Neural cell (in vitro differentiated cells): Measurements from ENCODE around the gene CPEB4. TPM values are rescaled to one million over a fixed set of nuclear protein-coding genes. Genes with fewer than 3 reads are reported as not detected.

Experiments
- H2AFZ ChIP-seq: fragments of 200-600, 300-800 bp; sonication (generic), shearing (Covaris generic); 2 replicates; pipeline ENCODE4 v1.6.0; 2014; ENCODE audit warnings: low read depth, mild to moderate bottlenecking, antibody characterized with exemption, low read length, moderate library complexity
- H3F3A ChIP-seq: fragments of 200-600 bp; shearing (Covaris generic); 2 replicates; pipeline ENCODE4 v1.6.1; 2016; ENCODE audit warnings: mild to moderate bottlenecking, moderate library complexity, mixed read lengths, antibody characterized with exemption, low read length; ENCODE audit not compliant: insufficient read depth, poor library complexity, severe bottlenecking
- H3K27ac ChIP-seq: fragments of 200-600, 300-800 bp; sonication (generic), shearing (Covaris generic); 2 replicates; pipeline ENCODE4 v1.5.1; 2014; ENCODE audit warnings: mild to moderate bottlenecking, low read length, moderate library complexity
- H3K27me3 ChIP-seq: fragments of 300-800, 200-600 bp; sonication (generic), shearing (Covaris generic); 2 replicates; pipeline ENCODE4 v1.6.0; 2014; ENCODE audit warnings: mild to moderate bottlenecking, low read depth, low read length, moderate library complexity; ENCODE audit not compliant: insufficient read depth
- H3K36me3 ChIP-seq: fragments of 300-800, 200-600 bp; sonication (generic), shearing (Covaris generic); 2 replicates; pipeline ENCODE4 v1.5.1; 2014; ENCODE audit warnings: mild to moderate bottlenecking, antibody characterized with exemption, low read length, moderate library complexity; ENCODE audit not compliant: insufficient read depth
- H3K4me2 ChIP-seq: fragments of 300-800, 200-600 bp; sonication (generic), shearing (Covaris generic); 2 replicates; pipeline ENCODE4 v1.6.0; 2014; ENCODE audit warnings: mild to moderate bottlenecking, low read length
- H3K4me3 ChIP-seq: fragments of 300-800, 200-600 bp; sonication (generic), shearing (Covaris generic); 2 replicates; pipeline ENCODE4 v1.5.1; 2014; ENCODE audit warnings: mild to moderate bottlenecking, low read length, moderate library complexity
- H3K79me2 ChIP-seq: fragments of 200-600 bp; shearing (Covaris generic); replicated peaks from 2 replicates; pipeline ENCODE4 v1.6.0; 2014; ENCODE audit warnings: mild to moderate bottlenecking, low read length, moderate library complexity; ENCODE audit not compliant: insufficient read depth
- H3K9ac ChIP-seq: fragments of 300-800, 200-600 bp; sonication (generic), shearing (Covaris generic); 2 replicates; pipeline ENCODE4 v1.6.1; 2016; ENCODE audit warnings: mild to moderate bottlenecking, low read length, mixed read lengths
- H3K9me2 ChIP-seq: fragments of 200-600 bp; shearing (Covaris generic); 2 replicates; pipeline ENCODE4 v1.6.1; 2016; ENCODE audit warnings: mild to moderate bottlenecking, low read length, mixed read lengths; ENCODE audit not compliant: insufficient read depth
- H3K9me3 ChIP-seq: fragments of 200-600, 300-800 bp; sonication (generic), shearing (Covaris generic); 2 replicates; pipeline ENCODE4 v1.6.1; 2016; ENCODE audit warnings: mild to moderate bottlenecking, mixed run types, low read length, moderate library complexity, mixed read lengths
- H4K20me1 ChIP-seq: fragments of 200-600 bp; shearing (Covaris generic); 2 replicates; pipeline ENCODE4 v1.6.1; 2016; ENCODE audit warnings: mild to moderate bottlenecking, mixed run types; ENCODE audit not compliant: insufficient read depth
- CTCF ChIP-seq: fragments of 450-650 bp; IDR thresholded peaks from 2 replicates; pipeline ENCODE4 v1.5.1; 2014; ENCODE audit warnings: antibody characterized with exemption, mild to moderate bottlenecking, moderate library complexity; ENCODE audit not compliant: poor library complexity, severe bottlenecking
- EP300 ChIP-seq: fragments of 450-650 bp; conservative IDR thresholded peaks from 2 replicates; pipeline ENCODE4 v1.6.1; 2014; ENCODE audit warnings: antibody characterized with exemption, mild to moderate bottlenecking, moderate library complexity; ENCODE audit not compliant: poor library complexity, severe bottlenecking
- EZH2 ChIP-seq: fragments of 200-600, 300-800 bp; shearing (Covaris generic), sonication (generic); IDR thresholded peaks from 2 replicates; pipeline ENCODE4 v1.6.1; 2014; ENCODE audit warnings: antibody characterized with exemption, low read length, borderline replicate concordance, mild to moderate bottlenecking; ENCODE audit not compliant: insufficient read depth, poor library complexity, severe bottlenecking
- MXI1 ChIP-seq: fragments of 450-650 bp; conservative IDR thresholded peaks from 2 replicates; pipeline ENCODE4 v1.6.1; 2014; ENCODE audit warnings: antibody characterized with exemption, mild to moderate bottlenecking; ENCODE audit not compliant: poor library complexity, severe bottlenecking
- POLR2AphosphoS5 ChIP-seq: IDR thresholded peaks from 2 replicates; pipeline ENCODE4 v1.6.1; 2012
- RAD21 ChIP-seq: fragments of 450-650 bp; conservative IDR thresholded peaks from 2 replicates; pipeline ENCODE4 v1.6.1; 2014; ENCODE audit warnings: antibody characterized with exemption, mild to moderate bottlenecking, moderate library complexity
- REST ChIP-seq: IDR thresholded peaks from 2 replicates; pipeline ENCODE4 v1.6.1; 2012; ENCODE audit warnings: borderline replicate concordance
- SMC3 ChIP-seq: fragments of 450-650 bp; conservative IDR thresholded peaks from 2 replicates; pipeline ENCODE4 v1.6.1; 2014; ENCODE audit warnings: antibody characterized with exemption, mild to moderate bottlenecking, moderate library complexity; ENCODE audit not compliant: poor library complexity
- TAF1 ChIP-seq: IDR thresholded peaks from 2 replicates; pipeline ENCODE4 v1.6.1; 2012; ENCODE audit warnings: low read depth
- polyA plus RNA-seq: library from polyadenylated mRNA; depleted of rRNA; stranded (reverse); fragments of >200 nt; gene quantifications from 2 replicates; pipeline ENCODE4 v1.2.3, GENCODE V29; 2014

CPEB4 gene
- polyA plus RNA-seq, 1 donor from 2014 or later: 42.2 TPM

- H3K79me2 ChIP-seq: no peaks in the 10 kb centered on the region
- H3K4me2 ChIP-seq: no peak overlapping the region
- H3K9me3 ChIP-seq: no peaks in the 10 kb centered on the region
- H4K20me1 ChIP-seq: no peaks in the 10 kb centered on the region
- H3K4me3 ChIP-seq: no peak overlapping the region
- H2AFZ ChIP-seq: no peak overlapping the region
- no peaks in the 10 kb centered on the region for H3K9me2 ChIP-seq
- H3K9ac ChIP-seq: no peak overlapping the region
- H3K36me3 ChIP-seq: no peaks in the 10 kb centered on the region
- H3K27me3 ChIP-seq: no peaks in the 10 kb centered on the region
- H3F3A ChIP-seq: no peaks in the 10 kb centered on the region
- TF ChIP-seq TAF1 (no peak), REST (no peak), POLR2AphosphoS5 (no peak), CTCF (no peak), SMC3 (no peak), EZH2 (no peak), EP300 (no peak), RAD21 (no peak), MXI1 (no peak)
- H3K27ac ChIP-seq: no peak overlapping the region
Measured at GRCh38 chr5:173872957-173873305, 15.2 kb upstream of the CPEB4 start.

- no peaks in the 10 kb centered on the region for H4K20me1 ChIP-seq
- H3F3A ChIP-seq: no peaks in the 10 kb centered on the region
- H3K4me3 ChIP-seq: no peak overlapping the region
- no peaks in the 10 kb centered on the region for H3K79me2 ChIP-seq
- no peaks in the 10 kb centered on the region for H3K9me3 ChIP-seq
- H3K9me2 ChIP-seq: no peaks in the 10 kb centered on the region
- H3K27me3 ChIP-seq: no peaks in the 10 kb centered on the region
- no peak overlapping the region for H3K27ac ChIP-seq
- TF ChIP-seq REST: no peak
- TF ChIP-seq MXI1: no peak
- TF ChIP-seq RAD21: no peak
- no peak for TF ChIP-seq POLR2AphosphoS5
- TF ChIP-seq SMC3: no peak
- no peak for TF ChIP-seq EZH2
- no peak for TF ChIP-seq TAF1
- no peak for TF ChIP-seq CTCF
- no peak for TF ChIP-seq EP300
- H2AFZ ChIP-seq: no peak overlapping the region
- H3K9ac ChIP-seq: no peak overlapping the region
- H3K4me2 ChIP-seq: no peak overlapping the region
- H3K36me3 ChIP-seq: no peaks in the 10 kb centered on the region
Measured at GRCh38 chr5:173873306-173873922, 14.7 kb upstream of the CPEB4 start.
